HepG2 (cell line): ENCODE results near the gene CLTCL1. TPM values are rescaled to one million over a fixed set of nuclear protein-coding genes. Genes with fewer than 3 reads are reported as not detected.

Source experiments
- BCLAF1 ChIP-seq: fragments of 450-650 bp; IDR thresholded peaks from 2 replicates; pipeline ENCODE4 v1.6.1; 2017; ENCODE audit warnings: mild to moderate bottlenecking
- DMAP1 ChIP-seq: IDR thresholded peaks from 2 replicates; pipeline ENCODE4 v1.6.1; 2016
- ELF4 ChIP-seq: sonication (generic); formaldehyde crosslinking; IDR thresholded peaks from 2 replicates; pipeline ENCODE4 v1.5.0; 2020; ENCODE audit warnings: missing genetic modification reagents, mild to moderate bottlenecking, moderate library complexity, borderline replicate concordance
- FOSL1 ChIP-seq: sonication (generic); formaldehyde crosslinking; IDR thresholded peaks from 2 replicates; pipeline ENCODE4 v1.9.0; 2021; ENCODE audit warnings: missing genetic modification reagents, borderline replicate concordance
- FOXK1 ChIP-seq: sonication (generic); formaldehyde crosslinking; IDR thresholded peaks from 2 replicates; pipeline ENCODE4 v1.4.0; 2020; ENCODE audit warnings: low read depth, missing genetic modification reagents, borderline replicate concordance
- JARID2 ChIP-seq: sonication (generic); formaldehyde crosslinking; IDR thresholded peaks from 2 replicates; pipeline ENCODE4 v1.8.1; 2023; ENCODE audit warnings: missing genetic modification reagents, inconsistent platforms; ENCODE audit not compliant: insufficient replicate concordance
- MAFG ChIP-seq: sonication (generic); formaldehyde crosslinking; IDR thresholded peaks from 2 replicates; pipeline ENCODE4 v1.5.1; 2020; ENCODE audit warnings: mild to moderate bottlenecking, missing genetic modification reagents
- PAF1 ChIP-seq: IDR thresholded peaks from 2 replicates; pipeline ENCODE4 v1.6.1; 2016; ENCODE audit warnings: missing genetic modification reagents, missing compliant biosample characterization
- SOX5 ChIP-seq: IDR thresholded peaks from 2 replicates; pipeline ENCODE4 v1.6.1; 2016; ENCODE audit warnings: borderline replicate concordance
- SUZ12 ChIP-seq: fragments of 150-350 bp; IDR thresholded peaks from 2 replicates; pipeline ENCODE4 v1.6.1; 2014; ENCODE audit warnings: low read depth, low read length
- TCF12 ChIP-seq, 2 experiments: fragments of 450-650 bp in 1 of 2; sonication (generic) in 1 of 2; formaldehyde crosslinking in 1 of 2; IDR thresholded peaks; 2 replicates each; pipeline versions ENCODE4 v1.6.1 to v1.8.0; 2017 to 2022; ENCODE audit warnings: antibody characterized with exemption in 1 of 2, mild to moderate bottlenecking in 1 of 2, missing genetic modification reagents in 1 of 2, moderate library complexity in 1 of 2
- TOPORS ChIP-seq: sonication (generic); formaldehyde crosslinking; IDR thresholded peaks from 2 replicates; pipeline ENCODE4 v1.8.0; 2023; ENCODE audit warnings: mild to moderate bottlenecking, missing genetic modification reagents
- ZNF264 ChIP-seq: sonication (generic); formaldehyde crosslinking; IDR thresholded peaks from 2 replicates; pipeline ENCODE4 v1.4.0; 2020; ENCODE audit warnings: missing genetic modification reagents
- ZNF318 ChIP-seq: sonication (generic); formaldehyde crosslinking; IDR thresholded peaks from 2 replicates; pipeline ENCODE4 v1.4.0; 2020; ENCODE audit warnings: mild to moderate bottlenecking, missing genetic modification reagents
- ZNF567 ChIP-seq: sonication (generic); formaldehyde crosslinking; IDR thresholded peaks from 2 replicates; pipeline ENCODE4 v1.8.1; 2023; ENCODE audit warnings: mild to moderate bottlenecking, missing genetic modification reagents, borderline replicate concordance
- ZNF570 ChIP-seq: sonication (generic); formaldehyde crosslinking; IDR thresholded peaks from 2 replicates; pipeline ENCODE4 v1.4.0; 2020; ENCODE audit warnings: mild to moderate bottlenecking, missing genetic modification reagents, borderline replicate concordance
- ZNF7 ChIP-seq: IDR thresholded peaks from 2 replicates; pipeline ENCODE4 v1.6.1; 2016; ENCODE audit warnings: missing biosample characterization, missing genetic modification reagents
- polyA plus RNA-seq, 8 experiments: library from polyadenylated mRNA; depleted of rRNA in 3 of 8; stranded (reverse) in 7 of 8; unstranded in 1 of 8; fragments of >200 nt; fragmentation: Illumina TruSeq in 4 of 8; extraction: Trizol in 4 of 8; gene quantifications; 2 replicates each; pipeline versions ENCODE4 v1.2.1 to v1.2.3, GENCODE V29; 2011 to 2016; ENCODE audit warnings: low read depth in 4 of 8, missing spikeins in 1 of 8, mixed read lengths in 1 of 8; ENCODE audit not compliant: insufficient read depth in 1 of 8
- total RNA-seq, 5 experiments: library from RNA; depleted of rRNA; stranded (reverse); fragments of >200 nt; fragmentation: Illumina TruSeq; extraction: Trizol; gene quantifications; 2 replicates each; pipeline ENCODE4 v1.2.3, GENCODE V29; 2016; ENCODE audit warnings: low read depth in 1 of 5

The CLTCL1 gene
- total and polyA plus RNA-seq, 2 of the 13 experiments (the other 11 are each of a cell fraction or from before 2014, with no cell fraction given) = 8.1 to 10.9 TPM

GRCh38 chr22:19178657-19179496, 112.6 kb downstream of the CLTCL1 start, which contains the start of gene SLC25A1 (continued):
- TF ChIP-seq ZNF318 (CRISPR knock-in tag) (no peak), ZNF567 (CRISPR knock-in tag) (no peak), PAF1 (CRISPR knock-in tag) (no peak), FOXK1 (CRISPR knock-in tag) (peak; percentile 32; the same call in 1 of the 2 replicates), ZNF7 (0 out of 2 replicates have a peak, but pooled peaks have one; percentile 38), TCF12 (IDR thresholded peaks at IDR 0.05) (no peak), TCF12 (CRISPR knock-in tag; IDR thresholded peaks at IDR 0.05) (no peak), BCLAF1 (no peak), JARID2 (no peak), SUZ12 (no peak), ELF4 (no peak), ZNF570 (CRISPR knock-in tag) (no peak), FOSL1 (CRISPR knock-in tag) (0 out of 2 replicates have a peak, but pooled peaks have one; percentile 21), DMAP1 (CRISPR knock-in tag) (peak; percentile 80), SOX5 (CRISPR knock-in tag) (peak; percentile 7; the same call in 1 of the 2 replicates), ZNF264 (CRISPR knock-in tag) (no peak), TOPORS (CRISPR knock-in tag) (no peak; the same call in 1 of the 2 replicates), MAFG (CRISPR knock-in tag) (no peak)
